Stimulated activated CD8-positive, alpha-beta memory T cell treated with anti-CD3 and anti-CD28 coated beads, Interleukin-15, amount 100 ng/mL, for 24 hours (primary cell): ENCODE measurements around the gene PKN1.
"Not testable (repeated sequence)": the region's sequence is repeated elsewhere in the genome, so short reads cannot be mapped to it uniquely, and the experiment has no call there.

Source experiments
- DNase-seq: peaks from one replicate; pipeline ENCODE4 v3.0.0-alpha.2; 2020; ENCODE audit warnings: low read depth

PKN1 gene

GRCh38 chr19:14432791-14433553 lies at the start of gene PKN1:
TSS of gene PKN1 (plus strand) at chr19:14433306. CDS start at chr19:14433522, 216 bp downstream.
- peak; percentile 41 for DNase-seq

DNA sequence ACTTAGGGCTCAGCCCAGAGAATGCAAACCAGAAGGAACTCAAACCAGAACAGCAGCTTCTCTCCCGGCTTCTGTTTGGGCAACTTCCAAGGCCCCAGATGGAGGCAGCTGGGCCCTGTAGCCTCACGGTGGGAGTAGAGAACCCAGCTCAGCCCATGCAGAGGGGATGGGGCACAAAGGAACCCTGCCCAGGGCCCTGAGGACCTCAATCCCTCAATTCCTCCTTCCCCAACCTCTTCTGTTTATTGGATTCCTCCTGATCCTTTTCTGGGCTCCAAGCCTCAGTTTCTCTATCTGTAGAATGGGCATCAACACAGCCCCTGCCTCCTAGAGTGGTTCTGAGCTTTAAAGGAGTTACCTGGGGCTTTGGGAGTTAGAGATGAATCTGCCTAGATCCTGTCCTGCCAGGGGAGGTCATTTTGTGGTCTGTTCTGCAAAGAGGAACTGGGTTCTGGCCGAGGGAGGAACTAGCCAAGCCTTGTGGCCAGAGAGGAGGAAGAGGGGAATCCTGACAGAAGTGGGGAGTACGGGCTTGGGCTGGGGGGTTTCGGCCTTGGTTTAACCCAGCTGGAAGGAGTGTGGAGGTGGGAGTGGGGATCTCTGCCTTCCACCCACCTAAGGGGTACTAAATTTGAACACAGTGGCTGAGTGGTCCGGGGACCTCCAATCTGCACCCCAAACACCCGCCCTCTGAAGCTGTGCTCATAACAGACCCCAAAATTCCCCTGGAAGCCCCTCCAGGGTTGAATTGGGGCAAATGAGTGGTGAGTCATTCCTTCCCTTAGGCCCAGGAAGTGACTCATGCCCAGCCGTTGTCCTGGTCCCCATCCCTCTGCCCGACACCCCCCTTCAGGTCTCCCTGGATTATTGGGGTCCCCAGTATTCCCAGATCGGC lies 49.2 kb upstream of the PKN1 start:
- no peak for DNase-seq

DNA sequence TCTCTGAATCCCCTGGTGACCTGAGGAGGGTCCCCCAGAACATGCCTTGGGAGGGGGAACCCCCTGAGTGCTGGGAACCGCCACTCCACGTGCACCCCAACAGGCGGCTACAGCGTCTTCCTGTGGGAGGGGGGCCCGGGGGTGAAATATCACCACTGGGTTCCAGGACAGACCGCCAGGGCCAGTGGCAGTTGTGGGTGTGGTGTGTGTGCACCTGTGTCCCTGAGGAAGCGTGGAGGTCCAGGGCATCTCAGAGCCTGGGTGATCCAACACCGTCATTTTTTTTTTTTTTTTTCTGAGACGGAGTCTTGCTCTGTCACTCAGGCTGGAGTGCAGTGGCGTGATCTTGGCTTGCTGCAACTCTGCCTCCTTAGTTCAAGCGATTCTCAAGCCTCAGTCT lies 47.6 kb upstream of the PKN1 start:
- no peak for DNase-seq

- no peak for DNase-seq
Observed at GRCh38 chr19:14390548-14390947, 42.6 kb upstream of the PKN1 start.

- DNase-seq, result no peak
Observed at GRCh38 chr19:14391156-14391821, 41.8 kb upstream of the PKN1 start.

- no peak for DNase-seq
Observed at GRCh38 chr19:14393329-14393728, 39.8 kb upstream of the PKN1 start.

- no peak for DNase-seq
Observed at GRCh38 chr19:14394167-14394566, 38.9 kb upstream of the PKN1 start.

- no peak for DNase-seq
Observed at GRCh38 chr19:14395262-14395661, 37.8 kb upstream of the PKN1 start.

DNA sequence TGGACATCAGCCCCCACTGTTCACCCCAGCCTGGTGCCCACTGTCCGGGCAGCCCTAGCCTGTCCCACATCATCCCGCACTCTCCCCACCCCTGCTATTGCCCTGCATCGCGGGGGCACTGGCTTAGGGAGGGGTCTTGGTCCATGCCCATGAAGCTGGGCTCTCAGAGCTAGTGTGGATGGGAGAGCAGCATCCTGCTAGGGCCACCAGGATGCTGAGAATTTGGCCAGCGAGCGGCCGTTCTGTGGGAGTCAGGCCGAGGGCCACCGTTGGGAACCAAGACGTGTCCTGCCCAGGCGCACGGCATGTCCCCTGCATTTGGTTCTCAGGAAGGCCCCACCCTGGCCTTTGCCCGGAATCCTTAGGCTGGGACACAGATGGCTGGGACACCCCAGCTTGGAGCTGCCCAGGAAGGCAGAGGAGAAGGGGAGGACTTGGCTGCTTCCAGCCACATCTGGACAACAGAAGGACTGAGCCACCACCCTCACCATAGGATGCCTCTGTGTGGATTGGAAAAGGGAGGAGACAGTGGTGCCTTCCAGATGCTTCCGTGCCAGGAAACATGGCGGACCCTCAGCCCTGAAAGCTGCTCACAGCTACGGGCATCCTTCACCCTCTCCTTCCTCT lies 37.3 kb upstream of the PKN1 start:
- DNase-seq, result no peak

GRCh38 chr19:14396730-14397129 lies 36.4 kb upstream of the PKN1 start:
- not testable (repeated sequence) for DNase-seq

DNA sequence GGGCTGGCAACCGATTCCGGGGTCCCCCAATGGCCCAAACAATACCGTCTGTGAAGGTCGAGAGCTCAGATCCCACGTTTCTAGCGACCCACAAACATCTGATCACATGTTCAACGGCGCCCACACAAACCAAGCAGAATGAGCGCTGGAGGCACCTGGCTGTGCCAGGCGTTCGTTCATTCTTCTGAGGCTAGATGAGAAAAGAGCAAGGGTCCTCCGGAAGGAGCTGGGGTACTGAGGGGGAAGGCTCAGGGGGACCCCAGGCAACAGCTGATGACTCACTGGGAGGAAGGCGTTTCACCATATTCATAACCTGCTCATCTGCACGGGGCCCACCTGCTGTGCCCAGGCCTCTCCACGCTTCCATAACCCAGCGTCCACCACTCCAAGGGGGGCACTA lies 35.9 kb upstream of the PKN1 start:
- DNase-seq, result not testable (repeated sequence)

DNA sequence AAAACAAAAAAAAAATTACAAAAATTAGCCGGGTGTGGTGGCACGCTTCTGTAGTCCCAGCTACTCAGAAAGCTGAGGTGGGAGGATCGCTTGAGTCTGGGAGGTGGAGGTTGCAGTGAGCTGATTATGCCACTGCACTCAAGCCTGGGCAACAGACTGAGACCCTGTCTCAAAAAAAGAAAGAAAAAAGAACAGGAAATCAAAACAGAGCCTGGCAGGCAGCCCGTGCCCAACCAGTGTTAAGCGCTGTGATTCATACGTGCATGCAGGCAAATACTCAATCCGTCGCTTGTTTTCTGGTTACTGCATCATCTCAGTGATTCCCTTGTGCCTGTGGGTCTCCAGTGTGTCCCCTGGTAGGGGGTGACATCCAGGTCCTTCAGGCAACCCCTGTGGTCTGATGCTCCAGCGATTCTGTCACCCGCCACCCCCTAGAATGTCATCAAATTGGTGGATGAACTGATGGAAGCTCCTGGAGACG lies 32.1 kb upstream of the PKN1 start:
- DNase-seq, result no peak

DNA sequence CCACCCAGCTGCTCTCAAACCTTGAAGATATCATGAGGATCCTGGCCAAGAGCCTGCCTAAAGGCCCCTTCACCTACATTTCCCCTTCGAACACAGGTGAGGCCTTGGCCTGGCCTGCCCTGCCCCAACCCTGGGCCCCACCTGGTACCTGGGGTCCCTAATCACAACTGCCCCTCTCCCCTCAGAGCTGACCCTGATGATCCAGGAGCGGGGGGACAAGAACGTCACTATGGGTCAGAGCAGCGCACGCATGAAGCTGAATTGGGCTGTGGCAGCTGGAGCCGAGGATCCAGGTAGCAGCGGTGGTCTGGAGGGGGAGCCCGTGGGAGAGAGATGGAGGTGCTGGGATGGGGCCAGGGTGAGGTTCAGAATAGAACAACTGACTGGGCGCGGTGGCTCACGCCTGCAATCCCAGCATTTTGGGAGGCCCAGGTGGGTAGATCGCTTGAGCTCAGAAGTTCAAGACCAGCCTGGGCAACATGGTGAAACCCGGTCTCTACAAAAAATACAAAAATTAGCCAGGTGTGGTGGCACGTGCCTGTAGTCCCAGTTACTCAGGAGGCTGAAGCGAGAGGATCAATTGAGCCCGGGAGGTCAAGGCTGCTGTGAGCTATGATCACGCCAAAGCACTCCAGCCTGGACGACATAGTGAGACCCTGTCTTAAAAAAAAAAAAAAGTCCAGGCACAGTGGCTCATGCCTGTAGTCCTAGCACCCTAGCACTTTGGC lies 31.5 kb upstream of the PKN1 start:
- no peak for DNase-seq

DNA sequence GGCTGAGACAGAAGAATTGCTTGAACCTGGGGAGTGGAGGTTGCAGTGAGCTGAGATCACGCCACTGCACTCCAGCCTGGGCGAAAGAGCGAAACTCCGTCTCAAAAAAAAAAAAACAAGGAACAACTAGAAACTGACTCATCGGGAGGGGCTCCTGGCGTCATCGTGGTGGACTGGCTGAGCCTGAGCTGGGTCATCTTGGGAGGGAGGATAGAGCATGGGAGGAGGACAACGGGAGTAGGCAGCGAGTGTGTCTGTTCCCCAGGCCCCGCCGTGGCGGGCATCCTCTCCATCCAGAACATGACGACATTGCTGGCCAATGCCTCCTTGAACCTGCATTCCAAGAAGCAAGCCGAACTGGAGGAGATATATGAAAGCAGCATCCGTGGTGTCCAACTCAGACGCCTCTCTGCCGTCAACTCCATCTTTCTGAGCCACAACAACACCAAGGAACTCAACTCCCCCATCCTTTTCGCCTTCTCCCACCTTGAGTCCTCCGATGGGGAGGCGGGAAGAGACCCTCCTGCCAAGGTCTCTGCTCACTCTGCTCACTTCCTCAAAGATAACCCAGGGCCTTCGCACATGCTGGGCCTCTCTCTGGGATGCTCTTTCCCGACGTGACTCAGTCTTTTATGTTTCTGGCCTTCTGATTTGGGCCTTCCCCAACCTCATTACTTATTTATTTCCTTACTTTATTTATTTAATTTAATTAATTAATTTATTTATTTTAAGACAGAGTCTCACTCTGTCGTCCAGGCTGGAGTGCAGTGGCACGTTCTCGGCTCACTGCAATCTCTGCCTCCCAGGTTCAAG lies 30.6 kb upstream of the PKN1 start:
- no peak for DNase-seq

DNA sequence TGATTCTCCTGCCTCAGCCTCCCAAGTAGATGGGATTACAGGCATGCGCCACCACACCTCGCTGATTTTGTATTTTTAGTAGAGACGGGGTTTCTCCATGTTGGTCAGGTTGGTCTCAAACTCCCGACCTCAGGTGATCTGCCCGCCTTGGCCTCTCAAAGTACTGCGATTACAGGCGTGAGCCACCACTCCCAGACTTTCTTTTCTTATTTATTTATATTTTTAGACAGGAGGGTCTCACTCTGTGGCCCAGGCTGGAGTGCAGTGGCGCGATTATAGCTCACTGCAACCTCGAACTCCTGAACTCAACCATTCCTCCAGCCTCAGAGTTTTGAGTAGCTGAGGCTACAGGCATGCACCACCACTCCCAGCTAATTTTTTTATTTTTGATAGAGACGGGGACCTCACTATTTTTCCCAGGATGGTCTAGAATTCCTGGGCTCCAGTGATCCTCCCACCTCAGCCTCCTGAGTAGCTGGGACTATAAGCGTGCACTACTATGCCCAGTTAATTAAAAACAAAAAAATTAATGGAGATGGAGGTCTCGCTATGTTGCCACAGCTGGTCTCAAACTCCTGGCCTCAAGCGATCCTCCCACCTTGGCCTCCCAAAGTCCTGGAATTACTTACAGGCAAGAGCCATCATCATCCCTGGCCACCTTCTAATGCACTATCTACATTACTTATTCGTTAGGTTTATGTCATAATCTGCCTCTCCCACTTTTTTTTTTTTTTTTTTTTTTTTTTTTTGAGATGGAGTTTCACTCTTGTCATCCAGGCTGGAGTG lies 29.8 kb upstream of the PKN1 start:
- not testable (repeated sequence) for DNase-seq

DNA sequence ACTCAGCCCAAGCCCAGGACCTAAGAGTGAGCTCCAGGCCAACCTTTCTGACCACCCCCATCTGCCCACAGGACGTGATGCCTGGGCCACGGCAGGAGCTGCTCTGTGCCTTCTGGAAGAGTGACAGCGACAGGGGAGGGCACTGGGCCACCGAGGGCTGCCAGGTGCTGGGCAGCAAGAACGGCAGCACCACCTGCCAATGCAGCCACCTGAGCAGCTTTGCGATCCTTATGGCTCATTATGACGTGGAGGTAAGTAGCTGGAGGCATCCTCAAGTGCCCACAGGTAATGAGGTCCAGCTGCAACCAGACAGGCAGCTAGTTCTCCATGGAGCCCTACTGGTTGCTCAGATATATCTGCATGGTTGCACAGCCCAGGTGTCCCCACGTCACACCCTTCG lies 28.8 kb upstream of the PKN1 start:
- no peak for DNase-seq

- no peak for DNase-seq
Observed at GRCh38 chr19:14405380-14405757, 27.7 kb upstream of the PKN1 start.

GRCh38 chr19:14405758-14406644 lies 27.1 kb upstream of the PKN1 start:
- DNase-seq, result peak; percentile 85
